Germinal center (tissue), 1 donor: Measurements from ENCODE around the gene CLCN7.

ENCODE experiments used
- DNase-seq: peaks from one replicate; pipeline ENCODE4 v3.0.0; 2012; ENCODE audit warnings: mixed read lengths, low spot score

The CLCN7 gene

DNA sequence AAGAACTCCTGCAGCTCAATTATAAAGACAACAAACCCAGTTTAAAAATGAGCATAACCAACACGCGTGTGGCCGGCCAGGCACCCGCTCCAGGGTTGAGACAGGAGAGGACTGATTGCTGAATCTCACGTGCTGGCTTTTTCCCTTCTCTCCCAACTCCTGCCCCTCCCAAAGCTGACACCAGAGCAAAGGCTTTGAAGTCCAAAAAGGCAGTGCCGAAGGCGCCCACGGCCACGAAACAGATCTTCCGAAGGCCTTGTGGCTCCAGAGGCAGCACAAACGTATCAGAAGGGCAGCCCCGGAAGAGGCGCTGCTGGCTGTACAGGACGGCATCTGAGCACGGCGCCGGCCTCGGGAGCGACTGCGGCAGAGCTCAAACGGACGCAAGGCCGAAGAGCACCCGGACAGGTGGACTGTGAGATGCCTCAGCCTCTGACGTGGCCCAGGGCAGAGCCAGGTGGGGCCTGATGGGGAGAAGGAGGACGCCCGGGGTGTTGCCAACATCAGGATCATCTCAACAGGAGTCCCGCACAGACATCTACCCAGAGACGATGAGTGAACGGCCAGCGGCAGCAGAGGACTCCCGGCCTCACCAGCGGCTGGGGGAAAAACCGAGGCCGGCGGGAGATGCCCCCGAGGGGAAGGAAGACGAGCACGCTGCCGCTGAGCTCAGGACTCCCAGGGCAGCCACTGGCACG, 10.5 kb downstream of the CLCN7 start:
- DNase-seq: no peak

DNA sequence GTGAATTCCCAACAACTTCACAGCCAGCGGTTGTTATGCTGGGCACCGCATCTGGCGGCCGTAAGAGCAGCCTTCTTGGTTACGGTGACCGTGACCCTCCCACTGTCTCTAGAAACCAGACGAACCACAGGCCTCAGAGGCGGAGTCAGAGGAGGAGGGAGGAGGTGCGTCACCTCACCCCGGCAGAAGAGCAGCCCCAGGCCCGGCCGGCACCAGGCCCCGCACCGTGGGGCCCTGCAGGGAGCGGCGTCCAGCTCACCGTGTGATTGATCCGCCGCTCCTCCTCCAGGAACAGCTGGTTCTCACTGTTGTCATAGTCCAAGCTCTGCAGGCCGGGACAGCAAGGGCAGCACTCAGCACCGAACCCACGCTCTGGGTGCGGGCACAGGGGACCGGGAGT, 13.7 kb downstream of the CLCN7 start:
- no peak for DNase-seq

DNA sequence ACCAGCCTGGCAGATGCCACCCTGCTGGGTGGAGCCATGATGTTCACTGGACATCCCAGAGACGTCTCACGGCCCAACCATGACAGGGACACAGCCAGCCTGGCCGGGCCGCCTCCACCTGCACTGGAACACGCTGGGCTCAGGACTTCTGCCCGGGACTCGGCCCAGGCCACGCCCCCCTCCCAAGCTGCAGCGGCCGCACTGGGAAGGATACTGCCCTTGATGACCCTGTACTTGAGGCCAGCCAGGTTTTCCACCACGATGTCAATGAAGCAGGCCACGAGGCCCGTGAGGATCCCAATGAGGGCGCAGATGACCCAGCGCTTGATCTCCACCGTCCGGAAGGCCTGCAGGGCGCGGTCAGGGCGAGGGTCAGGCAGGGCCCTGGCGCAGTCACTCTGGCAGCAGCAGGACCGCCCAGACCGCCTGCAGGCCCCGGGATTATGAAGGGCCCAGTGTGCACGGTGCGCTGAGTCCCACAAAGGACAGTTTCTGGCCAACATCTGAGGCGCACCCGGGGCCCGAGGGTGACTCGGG, 14.2 kb downstream of the CLCN7 start:
- DNase-seq: no peak

DNA sequence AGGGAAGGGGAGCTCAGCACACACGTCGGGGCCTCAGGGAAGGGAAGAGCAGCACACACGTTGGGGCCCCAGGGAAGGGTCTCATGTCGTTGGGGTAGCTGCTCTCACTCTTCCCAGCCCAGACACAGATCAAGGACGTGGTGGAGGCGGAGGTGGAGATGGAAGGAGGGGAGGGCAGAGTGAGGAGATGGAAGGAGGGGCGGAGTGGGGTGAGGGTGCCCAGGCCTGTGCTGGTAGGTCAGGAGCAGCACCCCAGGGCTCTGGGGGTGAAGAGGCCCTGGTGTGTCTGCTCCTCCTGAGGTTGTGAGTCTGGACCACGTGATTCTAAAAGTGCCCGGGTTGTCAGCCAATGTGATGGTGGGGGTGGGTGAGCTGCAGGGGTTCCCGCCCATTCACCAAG, 14.9 kb downstream of the CLCN7 start:
- DNase-seq: no peak

- DNase-seq: peak; percentile 77
These were observed 15.9 kb downstream of the CLCN7 start for GRCh38 chr16:1458977-1459341.

GRCh38 chr16:1458336-1458976, 16.4 kb downstream of the CLCN7 start:
- DNase-seq: no peak

- no peak for DNase-seq
These were observed 17.2 kb downstream of the CLCN7 start for GRCh38 chr16:1457489-1458245.

- DNase-seq: no peak
These were observed 17.9 kb downstream of the CLCN7 start for GRCh38 chr16:1456951-1457350.

- DNase-seq: no peak
These were observed 19.3 kb downstream of the CLCN7 start for GRCh38 chr16:1455190-1456171.

DNA sequence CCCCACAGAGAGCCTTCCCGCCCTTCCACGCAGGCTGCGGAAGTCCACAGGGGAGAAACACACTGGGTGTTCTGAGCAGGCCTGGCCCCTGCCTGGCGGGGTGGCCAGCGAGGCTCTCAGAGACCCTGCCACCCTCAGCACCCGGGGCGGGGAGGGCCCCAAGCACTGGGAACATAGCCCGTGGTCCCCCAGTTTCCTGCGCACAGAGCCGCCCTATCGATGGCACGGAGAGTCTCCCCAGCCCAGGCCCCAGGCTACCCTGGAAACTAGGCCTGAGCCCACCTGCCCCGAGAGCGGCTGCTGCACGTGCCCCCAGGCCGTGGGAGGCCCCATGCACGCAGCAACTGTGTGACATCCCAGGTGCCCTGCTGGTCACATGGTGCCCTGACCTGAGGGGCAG, 20.3 kb downstream of the CLCN7 start:
- DNase-seq: no peak

GRCh38 chr16:1453316-1453715, 21.5 kb downstream of the CLCN7 start:
- DNase-seq: no peak

GRCh38 chr16:1452530-1452929, 22.3 kb downstream of the CLCN7 start:
- no peak for DNase-seq

GRCh38 chr16:1451702-1452392, 23.0 kb downstream of the CLCN7 start:
- no peak for DNase-seq

GRCh38 chr16:1450841-1451240, 24.0 kb downstream of the CLCN7 start:
- DNase-seq: no peak

DNA sequence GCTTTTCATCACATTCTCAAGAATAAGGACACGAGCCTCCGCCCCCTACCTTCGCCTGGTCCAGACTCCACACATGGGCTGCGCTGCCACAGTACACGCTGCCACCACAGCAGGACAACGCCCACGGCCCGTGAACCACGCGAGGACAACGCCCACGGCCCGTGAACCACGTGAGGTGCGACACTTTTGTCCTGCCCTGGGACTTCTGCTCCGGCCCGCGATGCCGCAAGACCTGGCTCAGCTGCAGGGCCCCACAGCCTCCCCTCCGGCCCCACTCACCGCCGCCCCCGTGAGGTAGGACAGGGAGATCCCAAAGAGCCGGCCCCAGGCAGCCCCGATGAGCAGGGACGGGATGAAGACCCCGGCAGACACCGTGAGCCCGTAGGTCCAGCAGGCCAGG, 24.6 kb downstream of the CLCN7 start:
- no peak for DNase-seq

DNA sequence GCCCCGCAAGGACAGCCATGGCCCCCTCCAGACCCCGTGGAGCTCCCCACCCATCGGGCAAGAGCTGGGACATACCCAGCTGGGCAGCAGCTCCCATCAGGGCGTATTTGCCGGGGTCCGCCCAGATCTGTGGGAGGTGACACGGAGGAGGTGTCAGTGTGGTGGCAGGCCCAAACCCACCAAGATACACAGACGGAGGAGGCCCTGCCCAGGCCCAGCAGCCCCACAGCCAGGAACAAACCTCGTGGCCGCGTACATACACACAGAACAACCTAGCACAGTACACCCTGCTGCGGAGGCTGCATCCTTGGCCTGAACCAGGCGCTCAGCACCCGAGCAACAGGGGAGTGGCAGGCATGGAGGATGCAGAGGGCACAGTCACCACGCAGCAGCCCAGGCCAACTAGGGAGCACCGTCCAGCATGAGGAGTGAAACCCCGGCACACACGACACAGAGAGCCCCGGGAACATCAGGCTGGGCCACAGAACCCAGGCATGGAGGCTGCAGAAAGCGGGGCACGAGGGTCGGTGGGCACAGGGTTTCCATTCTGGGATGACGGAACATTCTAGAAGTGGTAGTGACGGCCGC, 25.5 kb downstream of the CLCN7 start:
- DNase-seq: no peak

- DNase-seq: no peak
These were observed 26.2 kb downstream of the CLCN7 start for GRCh38 chr16:1448536-1449116.

GRCh38 chr16:1447965-1448364, 26.9 kb downstream of the CLCN7 start:
- no peak for DNase-seq

- no peak for DNase-seq
These were observed 28.3 kb downstream of the CLCN7 start for GRCh38 chr16:1446296-1447080.
